HepG2 (cell line): ENCODE data around the gene CPLANE2. TPM values are rescaled to one million over a fixed set of nuclear protein-coding genes. Genes with fewer than 3 reads are reported as not detected.

ENCODE experiments used
- ESRRA ChIP-seq: sonication (generic); formaldehyde crosslinking; IDR thresholded peaks from 2 replicates; pipeline ENCODE4 v1.5.1; 2020; ENCODE audit warnings: mild to moderate bottlenecking, low read depth, missing genetic modification reagents
- GZF1 ChIP-seq: sonication (generic); formaldehyde crosslinking; IDR thresholded peaks from 2 replicates; pipeline ENCODE4 v1.5.1; 2020; ENCODE audit warnings: mild to moderate bottlenecking, missing genetic modification reagents
- NCOA2 ChIP-seq: sonication (generic); formaldehyde crosslinking; IDR thresholded peaks from 2 replicates; pipeline ENCODE4 v1.8.0; 2022; ENCODE audit warnings: inconsistent platforms
- NCOA5 ChIP-seq: sonication (generic); formaldehyde crosslinking; IDR thresholded peaks from 2 replicates; pipeline ENCODE4 v1.4.0; 2020; ENCODE audit warnings: missing genetic modification reagents
- PRMT3 ChIP-seq: sonication (generic); formaldehyde crosslinking; IDR thresholded peaks from 2 replicates; pipeline ENCODE4 v1.8.1; 2022; ENCODE audit warnings: low read depth, mild to moderate bottlenecking, moderate library complexity, missing genetic modification reagents, borderline replicate concordance
- RXRA ChIP-seq: sonication (generic); formaldehyde crosslinking; IDR thresholded peaks from 2 replicates; pipeline ENCODE4 v1.5.1; 2020; ENCODE audit warnings: missing genetic modification reagents
- SYNCRIP ChIP-seq: fragments of 200-400 bp; formaldehyde crosslinking; IDR thresholded peaks from 2 replicates; pipeline ENCODE4 v1.6.1; 2018; ENCODE audit warnings: mild to moderate bottlenecking, low read depth, low read length; ENCODE audit not compliant: insufficient read depth
- ZNF205 ChIP-seq: IDR thresholded peaks from 2 replicates; pipeline ENCODE4 v1.6.1; 2018; ENCODE audit warnings: missing biosample characterization, missing genetic modification reagents
- ZNF354B ChIP-seq: sonication (generic); formaldehyde crosslinking; IDR thresholded peaks from 2 replicates; pipeline ENCODE4 v1.8.0; 2022; ENCODE audit warnings: mild to moderate bottlenecking, missing genetic modification reagents
- ZNF781 ChIP-seq: sonication (generic); formaldehyde crosslinking; IDR thresholded peaks from 2 replicates; pipeline ENCODE4 v1.5.1; 2020; ENCODE audit warnings: borderline replicate concordance, mild to moderate bottlenecking, missing genetic modification reagents; ENCODE audit errors: not compliant biosample characterization
- ZNF879 ChIP-seq: sonication (generic); formaldehyde crosslinking; IDR thresholded peaks from 2 replicates; pipeline ENCODE4 v1.8.1; 2023; ENCODE audit warnings: missing genetic modification reagents
- ZSCAN9 ChIP-seq: IDR thresholded peaks from 2 replicates; pipeline ENCODE4 v1.6.1; 2016; ENCODE audit warnings: borderline replicate concordance
- polyA plus RNA-seq, 8 experiments: library from polyadenylated mRNA; depleted of rRNA in 3 of 8; stranded (reverse) in 7 of 8; unstranded in 1 of 8; fragments of >200 nt; fragmentation: Illumina TruSeq in 4 of 8; extraction: Trizol in 4 of 8; gene quantifications; 2 replicates each; pipeline versions ENCODE4 v1.2.1 to v1.2.3, GENCODE V29; 2011 to 2016; ENCODE audit warnings: low read depth in 4 of 8, missing spikeins in 1 of 8, mixed read lengths in 1 of 8; ENCODE audit not compliant: insufficient read depth in 1 of 8
- total RNA-seq, 5 experiments: library from RNA; depleted of rRNA; stranded (reverse); fragments of >200 nt; fragmentation: Illumina TruSeq; extraction: Trizol; gene quantifications; 2 replicates each; pipeline ENCODE4 v1.2.3, GENCODE V29; 2016; ENCODE audit warnings: low read depth in 1 of 5
- TF ChIP-seq, protein P1 (sequence below): sonication (generic); formaldehyde crosslinking; IDR thresholded peaks from 2 replicates; pipeline ENCODE4; 2020; ENCODE audit warnings: missing genetic modification reagents, mild to moderate bottlenecking, borderline replicate concordance
- TF ChIP-seq, protein P2 (sequence below): sonication (generic); formaldehyde crosslinking; IDR thresholded peaks from 2 replicates; pipeline ENCODE4 v1.4.0; 2020; ENCODE audit warnings: missing genetic modification reagents
- TF ChIP-seq, protein P3 (sequence below): sonication (generic); formaldehyde crosslinking; IDR thresholded peaks from 2 replicates; pipeline ENCODE4 v1.5.1; 2020; ENCODE audit warnings: mild to moderate bottlenecking, missing genetic modification reagents, moderate library complexity
- TF ChIP-seq, protein P4 (sequence below): sonication (generic); formaldehyde crosslinking; IDR thresholded peaks from 2 replicates; pipeline ENCODE4 v1.8.1; 2023; ENCODE audit warnings: mild to moderate bottlenecking, missing genetic modification reagents, borderline replicate concordance
- TF ChIP-seq, protein P5 (sequence below): sonication (generic); formaldehyde crosslinking; IDR thresholded peaks from 2 replicates; pipeline ENCODE4 v1.8.0; 2022; ENCODE audit warnings: mild to moderate bottlenecking, missing genetic modification reagents
- TF ChIP-seq, protein P6 (sequence below): sonication (generic); formaldehyde crosslinking; IDR thresholded peaks from 2 replicates; pipeline ENCODE4 v1.8.1; 2023; ENCODE audit warnings: missing genetic modification reagents, inconsistent platforms, borderline replicate concordance

The CPLANE2 gene
- total and polyA plus RNA-seq, 2 of the 13 experiments (the other 11 are each of a cell fraction or from before 2014, with no cell fraction given), result 0.29 to 1.6 TPM

DNA sequence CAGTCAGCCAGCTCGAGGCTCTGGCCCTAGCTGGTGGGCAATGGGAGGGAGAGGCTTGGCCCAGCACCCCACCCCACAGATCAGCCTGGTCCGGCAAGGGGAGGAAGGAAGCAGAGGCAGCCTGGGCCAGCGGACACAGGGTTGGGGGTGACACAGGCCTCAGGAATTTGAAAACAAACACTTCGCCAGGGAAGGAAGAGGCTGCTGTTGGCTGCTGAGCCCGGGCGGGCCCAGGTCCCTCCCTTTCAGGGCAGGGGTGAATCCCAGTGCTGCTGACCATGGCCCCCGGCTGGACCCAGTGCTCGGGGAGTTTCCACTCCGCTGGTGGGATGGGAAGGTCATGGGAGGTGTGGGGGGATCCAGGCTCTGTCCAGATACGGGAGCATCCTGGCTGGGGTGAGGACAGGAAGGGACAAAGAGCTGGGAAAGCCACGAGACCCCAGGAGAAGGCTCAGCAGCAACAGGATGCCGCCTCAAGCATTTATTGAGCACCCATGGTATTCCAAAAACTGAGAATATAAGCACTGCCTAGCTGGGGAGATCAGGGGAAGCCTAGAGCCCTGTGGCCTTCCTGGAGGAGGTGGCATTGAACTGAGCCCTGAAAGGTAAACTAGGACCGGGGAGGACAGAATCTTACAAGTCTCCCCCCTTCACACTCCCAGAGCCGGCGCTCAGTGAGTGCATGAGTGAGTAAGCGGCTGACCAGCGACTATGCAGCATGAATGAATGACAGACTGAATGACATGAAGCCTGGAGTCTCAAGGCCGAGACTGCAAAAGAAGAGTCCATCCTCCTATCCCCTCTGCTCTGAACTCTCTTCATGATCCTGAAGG is 54.9 kb downstream of the CPLANE2 start (continued):
- TF ChIP-seq, protein P1, sequence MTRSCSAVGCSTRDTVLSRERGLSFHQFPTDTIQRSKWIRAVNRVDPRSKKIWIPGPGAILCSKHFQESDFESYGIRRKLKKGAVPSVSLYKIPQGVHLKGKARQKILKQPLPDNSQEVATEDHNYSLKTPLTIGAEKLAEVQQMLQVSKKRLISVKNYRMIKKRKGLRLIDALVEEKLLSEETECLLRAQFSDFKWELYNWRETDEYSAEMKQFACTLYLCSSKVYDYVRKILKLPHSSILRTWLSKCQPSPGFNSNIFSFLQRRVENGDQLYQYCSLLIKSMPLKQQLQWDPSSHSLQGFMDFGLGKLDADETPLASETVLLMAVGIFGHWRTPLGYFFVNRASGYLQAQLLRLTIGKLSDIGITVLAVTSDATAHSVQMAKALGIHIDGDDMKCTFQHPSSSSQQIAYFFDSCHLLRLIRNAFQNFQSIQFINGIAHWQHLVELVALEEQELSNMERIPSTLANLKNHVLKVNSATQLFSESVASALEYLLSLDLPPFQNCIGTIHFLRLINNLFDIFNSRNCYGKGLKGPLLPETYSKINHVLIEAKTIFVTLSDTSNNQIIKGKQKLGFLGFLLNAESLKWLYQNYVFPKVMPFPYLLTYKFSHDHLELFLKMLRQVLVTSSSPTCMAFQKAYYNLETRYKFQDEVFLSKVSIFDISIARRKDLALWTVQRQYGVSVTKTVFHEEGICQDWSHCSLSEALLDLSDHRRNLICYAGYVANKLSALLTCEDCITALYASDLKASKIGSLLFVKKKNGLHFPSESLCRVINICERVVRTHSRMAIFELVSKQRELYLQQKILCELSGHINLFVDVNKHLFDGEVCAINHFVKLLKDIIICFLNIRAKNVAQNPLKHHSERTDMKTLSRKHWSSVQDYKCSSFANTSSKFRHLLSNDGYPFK (CRISPR knock-in tag), result no peak
- TF ChIP-seq, protein P2, sequence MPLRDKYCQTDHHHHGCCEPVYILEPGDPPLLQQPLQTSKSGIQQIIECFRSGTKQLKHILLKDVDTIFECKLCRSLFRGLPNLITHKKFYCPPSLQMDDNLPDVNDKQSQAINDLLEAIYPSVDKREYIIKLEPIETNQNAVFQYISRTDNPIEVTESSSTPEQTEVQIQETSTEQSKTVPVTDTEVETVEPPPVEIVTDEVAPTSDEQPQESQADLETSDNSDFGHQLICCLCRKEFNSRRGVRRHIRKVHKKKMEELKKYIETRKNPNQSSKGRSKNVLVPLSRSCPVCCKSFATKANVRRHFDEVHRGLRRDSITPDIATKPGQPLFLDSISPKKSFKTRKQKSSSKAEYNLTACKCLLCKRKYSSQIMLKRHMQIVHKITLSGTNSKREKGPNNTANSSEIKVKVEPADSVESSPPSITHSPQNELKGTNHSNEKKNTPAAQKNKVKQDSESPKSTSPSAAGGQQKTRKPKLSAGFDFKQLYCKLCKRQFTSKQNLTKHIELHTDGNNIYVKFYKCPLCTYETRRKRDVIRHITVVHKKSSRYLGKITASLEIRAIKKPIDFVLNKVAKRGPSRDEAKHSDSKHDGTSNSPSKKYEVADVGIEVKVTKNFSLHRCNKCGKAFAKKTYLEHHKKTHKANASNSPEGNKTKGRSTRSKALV, result 0 out of 2 replicates have a peak, but pooled peaks have one; percentile 50
- TF ChIP-seq ZNF879 (CRISPR knock-in tag) (no peak), NCOA5 (CRISPR knock-in tag) (no peak), ZNF354B (CRISPR knock-in tag) (no peak), GZF1 (0 out of 2 replicates have a peak, but pooled peaks have one; percentile 50), NCOA2 (CRISPR knock-in tag) (peak; percentile 69), PRMT3 (CRISPR knock-in tag) (no peak), ZNF781 (CRISPR knock-in tag) (peak; percentile 82), ZNF205 (CRISPR knock-in tag) (peak; percentile 53; the same call in 1 of the 2 replicates), SYNCRIP (no peak), ZSCAN9 (CRISPR knock-in tag) (peak; percentile 53; the same call in 1 of the 2 replicates), RXRA (CRISPR knock-in tag) (peak; percentile 86), ESRRA (CRISPR knock-in tag) (peak; percentile 72; the same call in 1 of the 2 replicates)
- TF ChIP-seq, protein P3, sequence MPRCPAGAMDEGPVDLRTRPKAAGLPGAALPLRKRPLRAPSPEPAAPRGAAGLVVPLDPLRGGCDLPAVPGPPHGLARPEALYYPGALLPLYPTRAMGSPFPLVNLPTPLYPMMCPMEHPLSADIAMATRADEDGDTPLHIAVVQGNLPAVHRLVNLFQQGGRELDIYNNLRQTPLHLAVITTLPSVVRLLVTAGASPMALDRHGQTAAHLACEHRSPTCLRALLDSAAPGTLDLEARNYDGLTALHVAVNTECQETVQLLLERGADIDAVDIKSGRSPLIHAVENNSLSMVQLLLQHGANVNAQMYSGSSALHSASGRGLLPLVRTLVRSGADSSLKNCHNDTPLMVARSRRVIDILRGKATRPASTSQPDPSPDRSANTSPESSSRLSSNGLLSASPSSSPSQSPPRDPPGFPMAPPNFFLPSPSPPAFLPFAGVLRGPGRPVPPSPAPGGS (CRISPR knock-in tag), result no peak; the same call in 1 of the 2 replicates
- TF ChIP-seq, protein P4, sequence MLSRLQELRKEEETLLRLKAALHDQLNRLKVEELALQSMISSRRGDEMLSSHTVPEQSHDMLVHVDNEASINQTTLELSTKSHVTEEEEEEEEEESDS (CRISPR knock-in tag), result no peak
- TF ChIP-seq, protein P5, sequence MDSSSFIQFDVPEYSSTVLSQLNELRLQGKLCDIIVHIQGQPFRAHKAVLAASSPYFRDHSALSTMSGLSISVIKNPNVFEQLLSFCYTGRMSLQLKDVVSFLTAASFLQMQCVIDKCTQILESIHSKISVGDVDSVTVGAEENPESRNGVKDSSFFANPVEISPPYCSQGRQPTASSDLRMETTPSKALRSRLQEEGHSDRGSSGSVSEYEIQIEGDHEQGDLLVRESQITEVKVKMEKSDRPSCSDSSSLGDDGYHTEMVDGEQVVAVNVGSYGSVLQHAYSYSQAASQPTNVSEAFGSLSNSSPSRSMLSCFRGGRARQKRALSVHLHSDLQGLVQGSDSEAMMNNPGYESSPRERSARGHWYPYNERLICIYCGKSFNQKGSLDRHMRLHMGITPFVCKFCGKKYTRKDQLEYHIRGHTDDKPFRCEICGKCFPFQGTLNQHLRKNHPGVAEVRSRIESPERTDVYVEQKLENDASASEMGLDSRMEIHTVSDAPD (CRISPR knock-in tag), result 0 out of 2 replicates have a peak, but pooled peaks have one; percentile 26
- TF ChIP-seq, protein P6, sequence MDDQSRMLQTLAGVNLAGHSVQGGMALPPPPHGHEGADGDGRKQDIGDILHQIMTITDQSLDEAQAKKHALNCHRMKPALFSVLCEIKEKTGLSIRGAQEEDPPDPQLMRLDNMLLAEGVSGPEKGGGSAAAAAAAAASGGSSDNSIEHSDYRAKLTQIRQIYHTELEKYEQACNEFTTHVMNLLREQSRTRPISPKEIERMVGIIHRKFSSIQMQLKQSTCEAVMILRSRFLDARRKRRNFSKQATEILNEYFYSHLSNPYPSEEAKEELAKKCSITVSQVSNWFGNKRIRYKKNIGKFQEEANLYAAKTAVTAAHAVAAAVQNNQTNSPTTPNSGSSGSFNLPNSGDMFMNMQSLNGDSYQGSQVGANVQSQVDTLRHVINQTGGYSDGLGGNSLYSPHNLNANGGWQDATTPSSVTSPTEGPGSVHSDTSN (CRISPR knock-in tag), result no peak
